Measurements from ENCODE around the gene SGCA.

GRCh38 chr17:50191359-50192143, 25.7 kb downstream of the SGCA start:
- TF ChIP-seq CTCF (optimal IDR thresholded peaks at IDR 0.05 in 1 of 3, IDR thresholded peaks at IDR 0.05 in 1 of 3, conservative IDR thresholded peaks at IDR 0.05 in 1 of 3; ENCODE audit: extremely low read depth in 1 of 3, insufficient read depth in 2 of 3, low read length in 3 of 3) (no peak), EZH2 (IDR thresholded peaks at IDR 0.05; ENCODE audit: low read length) (no peak)

All from keratinocyte (primary cell).